CD14-positive monocyte (primary cell): Measurements from ENCODE around the gene SLC17A3. TPM values are rescaled to one million over a fixed set of nuclear protein-coding genes. Genes with fewer than 3 reads are reported as not detected.

Experiments used
- DNase-seq, 3 donors: peaks; one replicate each; pipeline ENCODE4 v3.0.0-alpha.2; 2011 to 2022
- H2AFZ ChIP-seq: 2 replicates; pipeline ENCODE4 v1.6.0; 2012; ENCODE audit warnings: mild to moderate bottlenecking, low read depth, low read length, inconsistent platforms; ENCODE audit not compliant: insufficient read depth, poor library complexity, severe bottlenecking
- H3K27ac ChIP-seq, 2 donors: 1 replicate in 1 of 2; 2 replicates in 1 of 2; pipeline ENCODE4 v1.5.1; 2012 to 2013; ENCODE audit warnings: low read length in 2 of 2, control low read depth in 1 of 2, inconsistent platforms in 1 of 2, low read depth in 1 of 2, mild to moderate bottlenecking in 1 of 2
- H3K27me3 ChIP-seq, 2 donors: one replicate each; pipeline versions ENCODE4 v1.6.0 to v1.6.1; 2011 to 2013; ENCODE audit warnings: low read length in 2 of 2; ENCODE audit not compliant: control insufficient read depth in 2 of 2, insufficient read depth in 2 of 2
- H3K36me3 ChIP-seq, 2 donors: replicated peaks in 1 of 2; 1 replicate in 1 of 2; 2 replicates in 1 of 2; pipeline versions ENCODE4 v1.5.1 to v1.6.1; 2012 to 2013; ENCODE audit warnings: low read length in 2 of 2, control low read depth in 1 of 2, inconsistent platforms in 1 of 2, mild to moderate bottlenecking in 1 of 2; ENCODE audit not compliant: insufficient read depth in 2 of 2, control insufficient read depth in 1 of 2
- H3K4me1 ChIP-seq, 2 donors: 1 replicate in 1 of 2; 2 replicates in 1 of 2; pipeline versions ENCODE4 v1.5.1 to v1.6.1; 2012 to 2013; ENCODE audit warnings: low read length in 2 of 2, control low read depth in 1 of 2, inconsistent platforms in 1 of 2, mild to moderate bottlenecking in 1 of 2, moderate library complexity in 1 of 2; ENCODE audit not compliant: insufficient read depth in 2 of 2, control insufficient read depth in 1 of 2
- H3K4me2 ChIP-seq: replicated peaks from 2 replicates; pipeline ENCODE3; 2012; ENCODE audit warnings: low read length, moderate library complexity, mild to moderate bottlenecking; ENCODE audit not compliant: poor library complexity, severe bottlenecking; ENCODE audit errors: extremely low read depth
- H3K4me3 ChIP-seq, 3 experiments: fragments of 200-600 bp in 1 of 3; sonication (generic) in 1 of 3; replicated peaks in 1 of 3; 1 replicate in 2 of 3; 2 replicates in 1 of 3; pipeline ENCODE4 v1.5.1; 2011 to 2013; ENCODE audit warnings: low read length in 3 of 3, mild to moderate bottlenecking in 3 of 3, control low read depth in 2 of 3, low read depth in 2 of 3, inconsistent platforms in 1 of 3, moderate library complexity in 1 of 3
- H3K79me2 ChIP-seq: 2 replicates; pipeline ENCODE4 v1.6.0; 2012; ENCODE audit warnings: mild to moderate bottlenecking, control low read depth, inconsistent platforms, low read length, moderate library complexity; ENCODE audit not compliant: insufficient read depth
- H3K9ac ChIP-seq: 2 replicates; pipeline ENCODE4 v1.6.0; 2017; ENCODE audit warnings: low read length, mild to moderate bottlenecking; ENCODE audit not compliant: insufficient read depth, poor library complexity, severe bottlenecking
- H3K9me3 ChIP-seq, 2 donors: replicated peaks in 1 of 2; 1 replicate in 1 of 2; 2 replicates in 1 of 2; pipeline versions ENCODE4 v1.5.1 to v1.6.1; 2012 to 2013; ENCODE audit warnings: low read length in 2 of 2, control low read depth in 1 of 2; ENCODE audit not compliant: control insufficient read depth in 1 of 2, insufficient read depth in 1 of 2
- H4K20me1 ChIP-seq: 2 replicates; pipeline ENCODE4 v1.6.0; 2012; ENCODE audit warnings: mild to moderate bottlenecking, low read length, control low read depth, moderate library complexity; ENCODE audit not compliant: insufficient read depth
- H3K27ac Mint-ChIP-seq, 7 donors: one replicate each; pipeline ENCODE4 v1.8.0; 2020; ENCODE audit warnings: mild to moderate bottlenecking in 7 of 7, mixed read lengths in 7 of 7, moderate library complexity in 6 of 7, inconsistent platforms in 2 of 7
- H3K27me3 Mint-ChIP-seq, 3 donors: one replicate each; pipeline ENCODE4 v1.8.0; 2021 to 2022; ENCODE audit warnings: low read depth in 3 of 3, mild to moderate bottlenecking in 3 of 3, mixed read lengths in 3 of 3, moderate library complexity in 3 of 3, inconsistent platforms in 1 of 3
- H3K36me3 Mint-ChIP-seq, 2 donors: one replicate each; pipeline ENCODE4 v1.8.0; 2020; ENCODE audit warnings: mixed read lengths in 2 of 2, inconsistent platforms in 1 of 2, mild to moderate bottlenecking in 1 of 2
- H3K4me1 Mint-ChIP-seq: one replicate; pipeline ENCODE4 v1.8.0; 2020; ENCODE audit warnings: mild to moderate bottlenecking, mixed read lengths
- H3K4me3 Mint-ChIP-seq, 2 donors: one replicate each; pipeline ENCODE4 v1.8.0; 2020; ENCODE audit warnings: mild to moderate bottlenecking in 2 of 2, mixed read lengths in 2 of 2, moderate library complexity in 1 of 2
- H3K9me3 Mint-ChIP-seq, 7 donors: one replicate each; pipeline ENCODE4 v1.8.0; 2020 to 2022; ENCODE audit warnings: mixed read lengths in 7 of 7, mild to moderate bottlenecking in 6 of 7, moderate library complexity in 6 of 7, inconsistent platforms in 2 of 7
- CTCF ChIP-seq: fragments of 200-600 bp; IDR thresholded peaks from one replicate; pipeline ENCODE4 v1.8.0; 2022; ENCODE audit warnings: antibody characterized with exemption, mild to moderate bottlenecking
- WGBS: methylation state at CpG from one replicate; pipeline ENCODE4 v1.1.5; 2013; ENCODE audit warnings: missing lambda C conversion rate; ENCODE audit not compliant: insufficient coverage; 5-methylcytosine and 5-hydroxymethylcytosine counted together
- intact Hi-C, 2 donors: fragments of 100-400 bp; cut with micrococcal nuclease; formaldehyde crosslinking; loops; one replicate each; pipeline versions ENCODE4 v1.15.0 to v1.15.1; 2023
- polyA plus RNA-seq, 3 donors: library from polyadenylated mRNA; depleted of rRNA in 1 of 3; unstranded in 2 of 3; stranded (reverse) in 1 of 3; fragments of 300-500 nt in 2 of 3; fragments of >200 nt in 1 of 3; fragmentation: Illumina TruSeq in 2 of 3; gene quantifications; 1 replicate in 2 of 3; 2 replicates in 1 of 3; pipeline ENCODE4 v1.2.3, GENCODE V29; 2012 to 2021

Gene SLC17A3
- polyA plus RNA-seq, 3 donors = not detected

- no CpG with 5 or more reads among the region's 4 CpGs for WGBS
- Histone ChIP-seq H3K36me3 (no peaks in the 10 kb centered on the region), H3K79me2 (no peaks in the 10 kb centered on the region), H3K27ac (no peak overlapping the region), H3K4me3 (no peak overlapping the region), H3K9me3 (no peaks in the 10 kb centered on the region), H3K27me3 (no peaks in the 10 kb centered on the region), H3K4me1 (no peaks in the 10 kb centered on the region), H3K4me2 (no peak overlapping the region), H2AFZ (no peak overlapping the region), H3K9ac (no peak overlapping the region), H4K20me1 (no peaks in the 10 kb centered on the region)
- no peak for DNase-seq
- no peak overlapping the region for H3K4me3 Mint-ChIP-seq
- intact Hi-C loops = no loop called here
- peaks cover 3% of the 10 kb centered on the region for H3K4me1 Mint-ChIP-seq
- H3K27me3 Mint-ChIP-seq = peaks cover 1 to 2% (median 2%) of the 10 kb centered on the region in 3 donors
- H3K36me3 Mint-ChIP-seq = no peaks in the 10 kb centered on the region
- H3K27ac Mint-ChIP-seq = no peak overlapping the region
- TF ChIP-seq CTCF = no peak
- no peaks in the 10 kb centered on the region for H3K9me3 Mint-ChIP-seq
Measured at GRCh38 chr6:25911351-25911750, 37.3 kb upstream of the SLC17A3 start.

- H3K4me1 Mint-ChIP-seq = peaks cover 3% of the 10 kb centered on the region
- H3K27ac ChIP-seq = no peak overlapping the region
- H2AFZ ChIP-seq = no peak overlapping the region
- H3K9me3 ChIP-seq = no peaks in the 10 kb centered on the region
- no peaks in the 10 kb centered on the region for H3K36me3 Mint-ChIP-seq
- no peak overlapping the region for H3K27ac Mint-ChIP-seq
- H3K9me3 Mint-ChIP-seq = no peaks in the 10 kb centered on the region
- H3K36me3 ChIP-seq = no peaks in the 10 kb centered on the region
- H3K27me3 Mint-ChIP-seq = peaks cover 0 to 2% (median 1%) of the 10 kb centered on the region in 3 donors
- H3K4me3 ChIP-seq = no peak overlapping the region
- no peaks in the 10 kb centered on the region for H3K79me2 ChIP-seq
- H3K9ac ChIP-seq = no peak overlapping the region
- no peak for TF ChIP-seq CTCF
- H3K4me2 ChIP-seq = no peak overlapping the region
- no peaks in the 10 kb centered on the region for H3K4me1 ChIP-seq
- intact Hi-C loops = no loop called here
- H3K27me3 ChIP-seq = no peaks in the 10 kb centered on the region
- DNase-seq = no peak
- H4K20me1 ChIP-seq = no peaks in the 10 kb centered on the region
- H3K4me3 Mint-ChIP-seq = no peak overlapping the region
- WGBS = no CpG with 5 or more reads among the region's 1 CpG
Measured at GRCh38 chr6:25907475-25908014, 33.5 kb upstream of the SLC17A3 start.
